ENCODE data around the gene FN3K. TPM values are rescaled to one million over a fixed set of nuclear protein-coding genes. Genes with fewer than 3 reads are reported as not detected.
A peak's percentile ranks its signal among the peaks of the same experiment; 100 is the strongest.

FN3K gene
- total and polyA plus RNA-seq, 2 of the 13 experiments (the other 11 are each of a cell fraction or from before 2014, with no cell fraction given), result 3.5 to 12.2 TPM

GRCh38 chr17:82751571-82752370 lies 16.4 kb downstream of the FN3K start, which contains the start of gene TBCD (continued):
- TF ChIP-seq ATF7 (IDR thresholded peaks at IDR 0.05), result no peak
- TF ChIP-seq ATF7 (CRISPR knock-in tag; IDR thresholded peaks at IDR 0.05), result peak; percentile 90
- no peak for TF ChIP-seq PAWR (CRISPR knock-in tag; IDR thresholded peaks at IDR 0.05; ENCODE audit: borderline replicate concordance)
- no peak for TF ChIP-seq CAMTA2 (CRISPR knock-in tag; IDR thresholded peaks at IDR 0.05; ENCODE audit: borderline replicate concordance)
- TF ChIP-seq ZNF260 (CRISPR knock-in tag; IDR thresholded peaks at IDR 0.05; ENCODE audit: borderline replicate concordance, low read depth), result no peak
- peak; percentile 76 for TF ChIP-seq FOSL2 (CRISPR knock-in tag; IDR thresholded peaks at IDR 0.05)
- peak; percentile 95; the same call in 1 of the 2 replicates for TF ChIP-seq ZNF34 (CRISPR knock-in tag; IDR thresholded peaks at IDR 0.05; ENCODE audit: borderline replicate concordance)
- TF ChIP-seq POLR2AphosphoS5 (IDR thresholded peaks at IDR 0.05; ENCODE audit: low read depth, low read length), result 0 out of 2 replicates have a peak, but pooled peaks have one; percentile 48
- peak; percentile 86 for TF ChIP-seq PHF8 (CRISPR knock-in tag; IDR thresholded peaks at IDR 0.05)
- no peak for TF ChIP-seq ZNF17 (CRISPR knock-in tag; IDR thresholded peaks at IDR 0.05)
- TF ChIP-seq NR1H2 (CRISPR knock-in tag; IDR thresholded peaks at IDR 0.05; ENCODE audit: borderline replicate concordance, low read depth), result no peak
- TF ChIP-seq TOPORS (CRISPR knock-in tag; IDR thresholded peaks at IDR 0.05), result peak; percentile 44; the same call in 1 of the 2 replicates
- TF ChIP-seq, protein P1, sequence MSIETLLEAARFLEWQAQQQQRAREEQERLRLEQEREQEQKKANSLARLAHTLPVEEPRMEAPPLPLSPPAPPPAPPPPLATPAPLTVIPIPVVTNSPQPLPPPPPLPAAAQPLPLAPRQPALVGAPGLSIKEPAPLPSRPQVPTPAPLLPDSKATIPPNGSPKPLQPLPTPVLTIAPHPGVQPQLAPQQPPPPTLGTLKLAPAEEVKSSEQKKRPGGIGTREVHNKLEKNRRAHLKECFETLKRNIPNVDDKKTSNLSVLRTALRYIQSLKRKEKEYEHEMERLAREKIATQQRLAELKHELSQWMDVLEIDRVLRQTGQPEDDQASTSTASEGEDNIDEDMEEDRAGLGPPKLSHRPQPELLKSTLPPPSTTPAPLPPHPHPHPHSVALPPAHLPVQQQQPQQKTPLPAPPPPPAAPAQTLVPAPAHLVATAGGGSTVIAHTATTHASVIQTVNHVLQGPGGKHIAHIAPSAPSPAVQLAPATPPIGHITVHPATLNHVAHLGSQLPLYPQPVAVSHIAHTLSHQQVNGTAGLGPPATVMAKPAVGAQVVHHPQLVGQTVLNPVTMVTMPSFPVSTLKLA (IDR thresholded peaks at IDR 0.05), result peak; percentile 48
- peak; percentile 54 for TF ChIP-seq NFYC (CRISPR knock-in tag; IDR thresholded peaks at IDR 0.05)
- TF ChIP-seq ZMYM2 (CRISPR knock-in tag; IDR thresholded peaks at IDR 0.05), result peak; percentile 69; the same call in 1 of the 2 replicates
- TF ChIP-seq MAX (IDR thresholded peaks at IDR 0.05), result peak; percentile 98
- TF ChIP-seq ZNF737 (CRISPR knock-in tag; IDR thresholded peaks at IDR 0.05; ENCODE audit: borderline replicate concordance), result no peak
- TF ChIP-seq TERF1 (CRISPR knock-in tag; IDR thresholded peaks at IDR 0.05), result no peak
- TF ChIP-seq PLSCR1 (CRISPR knock-in tag; IDR thresholded peaks at IDR 0.05; ENCODE audit: borderline replicate concordance), result no peak
- no peak for TF ChIP-seq GABPA (IDR thresholded peaks at IDR 0.05; ENCODE audit: low read depth, low read length)
- no peak for TF ChIP-seq GABPA (CRISPR knock-in tag; IDR thresholded peaks at IDR 0.05; ENCODE audit: low read depth)
- peak; percentile 99 for TF ChIP-seq ZNF501 (CRISPR knock-in tag; IDR thresholded peaks at IDR 0.05)
- TF ChIP-seq CREB3 (CRISPR knock-in tag; IDR thresholded peaks at IDR 0.05), result peak; percentile 81; the same call in 1 of the 2 replicates
- TF ChIP-seq TCF7L2 (IDR thresholded peaks at IDR 0.05; ENCODE audit: low read depth, low read length), result no peak
- TF ChIP-seq RORA (CRISPR knock-in tag; IDR thresholded peaks at IDR 0.05), result no peak
- no peak for TF ChIP-seq FOXA1 (IDR thresholded peaks at IDR 0.05)
- TF ChIP-seq FOXA1 (CRISPR knock-in tag; IDR thresholded peaks at IDR 0.05), result peak; percentile 63
